Measurements from ENCODE around the gene LRRIQ4.

Gene LRRIQ4

GRCh38 chr3:169847896-169848295, 35.2 kb downstream of the LRRIQ4 start:
- DNase-seq (ENCODE audit: low read depth): no peak
- no peak for TF ChIP-seq CTCF (conservative IDR thresholded peaks at IDR 0.05; ENCODE audit: control insufficient read depth, insufficient read depth, low read depth, low read length)

GRCh38 chr3:169848741-169849140, 36.1 kb downstream of the LRRIQ4 start:
- H3K4me3 ChIP-seq (ENCODE audit: control insufficient read depth, low read depth, low read length): no peak overlapping the region
- DNase-seq (ENCODE audit: low read depth): no peak
- no peak for TF ChIP-seq CTCF (conservative IDR thresholded peaks at IDR 0.05; ENCODE audit: control insufficient read depth, insufficient read depth, low read depth, low read length)

More at GRCh38 chr3:169847896-169848295, 35.2 kb downstream of the LRRIQ4 start:
- no peak overlapping the region for H3K4me3 ChIP-seq (ENCODE audit: control insufficient read depth, low read depth, low read length)

GRCh38 chr3:169850618-169851017, 37.9 kb downstream of the LRRIQ4 start:
- TF ChIP-seq CTCF (conservative IDR thresholded peaks at IDR 0.05; ENCODE audit: control insufficient read depth, insufficient read depth, low read depth, low read length): no peak
- no peak for DNase-seq (ENCODE audit: low read depth)
- H3K4me3 ChIP-seq (ENCODE audit: control insufficient read depth, low read depth, low read length): no peak overlapping the region

GRCh38 chr3:169855514-169855913, 42.8 kb downstream of the LRRIQ4 start:
- no peak for DNase-seq (ENCODE audit: low read depth)
- no peak for TF ChIP-seq CTCF (conservative IDR thresholded peaks at IDR 0.05; ENCODE audit: control insufficient read depth, insufficient read depth, low read depth, low read length)
- H3K4me3 ChIP-seq (ENCODE audit: control insufficient read depth, low read depth, low read length): no peak overlapping the region

GRCh38 chr3:169857811-169858210, 45.1 kb downstream of the LRRIQ4 start:
- DNase-seq (ENCODE audit: low read depth): no peak
- no peak overlapping the region for H3K4me3 ChIP-seq (ENCODE audit: control insufficient read depth, low read depth, low read length)
- TF ChIP-seq CTCF (conservative IDR thresholded peaks at IDR 0.05; ENCODE audit: control insufficient read depth, insufficient read depth, low read depth, low read length): no peak

- no peak for TF ChIP-seq CTCF (conservative IDR thresholded peaks at IDR 0.05; ENCODE audit: control insufficient read depth, insufficient read depth, low read depth, low read length)
- H3K4me3 ChIP-seq (ENCODE audit: control insufficient read depth, low read depth, low read length): no peak overlapping the region
- no peak for DNase-seq (ENCODE audit: low read depth)
Measured at GRCh38 chr3:169861871-169862270, 49.2 kb downstream of the LRRIQ4 start.

GRCh38 chr3:169863458-169863899, 50.8 kb downstream of the LRRIQ4 start:
- DNase-seq (ENCODE audit: low read depth): peak; percentile 76
- H3K4me3 ChIP-seq (ENCODE audit: control insufficient read depth, low read depth, low read length): no peak overlapping the region
- peak; percentile 94 for TF ChIP-seq CTCF (conservative IDR thresholded peaks at IDR 0.05; ENCODE audit: control insufficient read depth, insufficient read depth, low read depth, low read length)

All from fibroblast of mammary gland (primary cell).